Renal cortex interstitium (tissue), 11 donors: ENCODE results near the gene EFNB3. TPM values are rescaled to one million over a fixed set of nuclear protein-coding genes. Genes with fewer than 3 reads are reported as not detected.

Experiments
- DNase-seq, 11 donors: peaks; one replicate each; pipeline ENCODE4 v3.0.0-alpha.2; 2013; ENCODE audit warnings: low read depth in 9 of 11, low spot score in 4 of 11; ENCODE audit errors: extremely low read depth in 1 of 11
- polyA plus RNA-seq, 3 donors: library from polyadenylated mRNA; unstranded; fragments of 120-200 nt; gene quantifications; one replicate each; pipeline ENCODE4 v1.2.1, GENCODE V29; 2013; ENCODE audit not compliant: insufficient read length in 3 of 3

EFNB3 gene
- polyA plus RNA-seq, 3 donors: 19.9 to 27.6 (median 21.5) TPM

- DNase-seq: peak; percentile 93 to 99 (median 96)
These were observed 16.8 kb upstream of the EFNB3 start, which contains the start of gene WRAP53 for GRCh38 chr17:7687908-7688807. Gene WRAP53, plus strand, starts transcription at chr17:7688477. Its CDS starts 172 bp downstream, at chr17:7688649.

GRCh38 chr17:7688808-7689316 lies 16.1 kb upstream of the EFNB3 start:
- DNase-seq: no peak

- no peak for DNase-seq
These were observed 9.4 kb upstream of the EFNB3 start for GRCh38 chr17:7695586-7695985.

GRCh38 chr17:7697828-7698588 lies 7.0 kb upstream of the EFNB3 start:
- DNase-seq: no peak

GRCh38 chr17:7700510-7700909 lies 4.5 kb upstream of the EFNB3 start:
- DNase-seq: no peak

- no peak for DNase-seq
These were observed 3.3 kb upstream of the EFNB3 start for GRCh38 chr17:7701681-7702080.

- DNase-seq: no peak
These were observed 2.2 kb upstream of the EFNB3 start for GRCh38 chr17:7702776-7703175.

GRCh38 chr17:7703584-7704479 lies 1.2 kb upstream of the EFNB3 start:
- peak in 7 of 11 donors; percentile 69 to 88 (median 80) for DNase-seq

GRCh38 chr17:7705269-7706255 lies 560 bp downstream of the EFNB3 start:
- no peak for DNase-seq

- no peak for DNase-seq
These were observed 1.8 kb downstream of the EFNB3 start for GRCh38 chr17:7706631-7707354.

- DNase-seq: no peak
These were observed 2.4 kb downstream of the EFNB3 start for GRCh38 chr17:7707446-7707845.

- DNase-seq: no peak
These were observed 3.1 kb downstream of the EFNB3 start for GRCh38 chr17:7707858-7708750.

GRCh38 chr17:7709031-7709430 lies 4.0 kb downstream of the EFNB3 start:
- DNase-seq: no peak

- no peak for DNase-seq
These were observed 5.3 kb downstream of the EFNB3 start for GRCh38 chr17:7710301-7710700.

GRCh38 chr17:7711051-7711755 lies 6.2 kb downstream of the EFNB3 start:
- DNase-seq: no peak
